ENCODE results near the gene CDC42BPB.

CDC42BPB gene

GRCh38 chr14:103033681-103034096, 23.7 kb downstream of the CDC42BPB start (continued):
- TF ChIP-seq ZNF488 (tag by site-specific recombination; IDR thresholded peaks at IDR 0.05) (no peak), ZNF664 (tag by site-specific recombination; IDR thresholded peaks at IDR 0.05) (0 out of 2 replicates have a peak, but pooled peaks have one; percentile 22), ZBTB17 (tag by site-specific recombination; IDR thresholded peaks at IDR 0.05) (peak; percentile 64), ZNF624 (tag by site-specific recombination; IDR thresholded peaks at IDR 0.05) (no peak), ZFHX2 (tag by site-specific recombination; conservative IDR thresholded peaks at IDR 0.05) (no peak), TCF7L2 (IDR thresholded peaks at IDR 0.05; ENCODE audit: borderline replicate concordance, low read depth, low read length) (no peak), ZNF174 (tag by site-specific recombination; IDR thresholded peaks at IDR 0.05) (no peak), ZNF555 (tag by site-specific recombination; conservative IDR thresholded peaks at IDR 0.05) (no peak), MEIS1 (CRISPR knock-in tag; IDR thresholded peaks at IDR 0.05; ENCODE audit: borderline replicate concordance) (no peak), ZNF843 (tag by site-specific recombination; IDR thresholded peaks at IDR 0.05) (peak; percentile 90), SETDB1 (IDR thresholded peaks at IDR 0.05; ENCODE audit: insufficient read length, low read length) (no peak), ZNF223 (tag by site-specific recombination; IDR thresholded peaks at IDR 0.05) (no peak), TRIM28 (IDR thresholded peaks at IDR 0.05; ENCODE audit: borderline replicate concordance, low read length) (peak; percentile 89; the same call in 1 of the 2 replicates), ZNF292 (tag by site-specific recombination; IDR thresholded peaks at IDR 0.05; ENCODE audit: borderline replicate concordance, low read depth) (no peak), KLF1 (tag by site-specific recombination; IDR thresholded peaks at IDR 0.05) (no peak), ZNF121 (tag by site-specific recombination; IDR thresholded peaks at IDR 0.05) (no peak), ZNF791 (tag by site-specific recombination; IDR thresholded peaks at IDR 0.05) (no peak), EGR2 (tag by site-specific recombination; IDR thresholded peaks at IDR 0.05; ENCODE audit: low read depth) (no peak), ZNF26 (tag by site-specific recombination; IDR thresholded peaks at IDR 0.05) (no peak), BCL11B (tag by site-specific recombination; IDR thresholded peaks at IDR 0.05; ENCODE audit: low read depth) (peak; percentile 57; the same call in 1 of the 2 replicates), ZNF776 (tag by site-specific recombination; IDR thresholded peaks at IDR 0.05; ENCODE audit: borderline replicate concordance) (no peak), ZNF830 (tag by site-specific recombination; IDR thresholded peaks at IDR 0.05; ENCODE audit: low read depth) (no peak), OSR2 (tag by site-specific recombination; IDR thresholded peaks at IDR 0.05) (peak; percentile 97), ZBTB11 (tag by site-specific recombination; conservative IDR thresholded peaks at IDR 0.05; ENCODE audit: low read depth) (no peak), ZFP41 (tag by site-specific recombination; IDR thresholded peaks at IDR 0.05; ENCODE audit: borderline replicate concordance) (no peak), ZSCAN30 (tag by site-specific recombination; IDR thresholded peaks at IDR 0.05) (peak; percentile 94)
- TF ChIP-seq, protein P1, sequence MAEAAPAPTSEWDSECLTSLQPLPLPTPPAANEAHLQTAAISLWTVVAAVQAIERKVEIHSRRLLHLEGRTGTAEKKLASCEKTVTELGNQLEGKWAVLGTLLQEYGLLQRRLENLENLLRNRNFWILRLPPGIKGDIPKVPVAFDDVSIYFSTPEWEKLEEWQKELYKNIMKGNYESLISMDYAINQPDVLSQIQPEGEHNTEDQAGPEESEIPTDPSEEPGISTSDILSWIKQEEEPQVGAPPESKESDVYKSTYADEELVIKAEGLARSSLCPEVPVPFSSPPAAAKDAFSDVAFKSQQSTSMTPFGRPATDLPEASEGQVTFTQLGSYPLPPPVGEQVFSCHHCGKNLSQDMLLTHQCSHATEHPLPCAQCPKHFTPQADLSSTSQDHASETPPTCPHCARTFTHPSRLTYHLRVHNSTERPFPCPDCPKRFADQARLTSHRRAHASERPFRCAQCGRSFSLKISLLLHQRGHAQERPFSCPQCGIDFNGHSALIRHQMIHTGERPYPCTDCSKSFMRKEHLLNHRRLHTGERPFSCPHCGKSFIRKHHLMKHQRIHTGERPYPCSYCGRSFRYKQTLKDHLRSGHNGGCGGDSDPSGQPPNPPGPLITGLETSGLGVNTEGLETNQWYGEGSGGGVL (tag by site-specific recombination; IDR thresholded peaks at IDR 0.05): no peak
- TF ChIP-seq, protein P2, sequence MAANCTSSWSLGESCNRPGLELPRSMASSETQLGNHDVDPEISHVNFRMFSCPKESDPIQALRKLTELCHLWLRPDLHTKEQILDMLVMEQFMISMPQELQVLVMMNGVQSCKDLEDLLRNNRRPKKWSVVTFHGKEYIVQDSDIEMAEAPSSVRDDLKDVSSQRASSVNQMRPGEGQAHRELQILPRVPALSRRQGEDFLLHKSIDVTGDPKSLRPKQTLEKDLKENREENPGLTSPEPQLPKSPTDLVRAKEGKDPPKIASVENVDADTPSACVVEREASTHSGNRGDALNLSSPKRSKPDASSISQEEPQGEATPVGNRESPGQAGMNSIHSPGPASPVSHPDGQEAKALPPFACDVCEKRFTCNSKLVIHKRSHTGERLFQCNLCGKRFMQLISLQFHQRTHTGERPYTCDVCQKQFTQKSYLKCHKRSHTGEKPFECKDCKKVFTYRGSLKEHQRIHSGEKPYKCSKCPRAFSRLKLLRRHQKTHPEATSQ (tag by site-specific recombination; IDR thresholded peaks at IDR 0.05): no peak
- TF ChIP-seq, protein P3, sequence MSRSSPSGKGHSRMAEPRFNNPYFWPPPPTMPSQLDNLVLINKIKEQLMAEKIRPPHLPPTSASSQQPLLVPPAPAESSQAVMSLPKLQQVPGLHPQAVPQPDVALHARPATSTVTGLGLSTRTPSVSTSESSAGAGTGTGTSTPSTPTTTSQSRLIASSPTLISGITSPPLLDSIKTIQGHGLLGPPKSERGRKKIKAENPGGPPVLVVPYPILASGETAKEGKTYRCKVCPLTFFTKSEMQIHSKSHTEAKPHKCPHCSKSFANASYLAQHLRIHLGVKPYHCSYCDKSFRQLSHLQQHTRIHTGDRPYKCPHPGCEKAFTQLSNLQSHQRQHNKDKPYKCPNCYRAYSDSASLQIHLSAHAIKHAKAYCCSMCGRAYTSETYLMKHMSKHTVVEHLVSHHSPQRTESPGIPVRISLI (tag by site-specific recombination; IDR thresholded peaks at IDR 0.05): no peak
- TF ChIP-seq, protein P4, sequence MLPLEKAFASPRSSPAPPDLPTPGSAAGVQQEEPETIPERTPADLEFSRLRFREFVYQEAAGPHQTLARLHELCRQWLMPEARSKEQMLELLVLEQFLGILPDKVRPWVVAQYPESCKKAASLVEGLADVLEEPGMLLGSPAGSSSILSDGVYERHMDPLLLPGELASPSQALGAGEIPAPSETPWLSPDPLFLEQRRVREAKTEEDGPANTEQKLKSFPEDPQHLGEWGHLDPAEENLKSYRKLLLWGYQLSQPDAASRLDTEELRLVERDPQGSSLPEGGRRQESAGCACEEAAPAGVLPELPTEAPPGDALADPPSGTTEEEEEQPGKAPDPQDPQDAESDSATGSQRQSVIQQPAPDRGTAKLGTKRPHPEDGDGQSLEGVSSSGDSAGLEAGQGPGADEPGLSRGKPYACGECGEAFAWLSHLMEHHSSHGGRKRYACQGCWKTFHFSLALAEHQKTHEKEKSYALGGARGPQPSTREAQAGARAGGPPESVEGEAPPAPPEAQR (tag by site-specific recombination; IDR thresholded peaks at IDR 0.05): no peak
